Hematopoietic multipotent progenitor cell treated with erythropoietin and hydrocortisone succinate and interleukin-3 and kit ligand, for 17 days (in vitro differentiated cells): Measurements from ENCODE around the gene RTL10.

Experiments
- DNase-seq: peaks from one replicate; pipeline ENCODE4 v3.0.0-alpha.2; 2015; ENCODE audit warnings: low spot score

Gene RTL10

GRCh38 chr22:19876314-19876940 lies 21.8 kb upstream of the RTL10 start:
- no peak for DNase-seq

GRCh38 chr22:19875531-19876313 lies 21.0 kb upstream of the RTL10 start:
- DNase-seq, result no peak

GRCh38 chr22:19875061-19875530 lies 20.4 kb upstream of the RTL10 start:
- no peak for DNase-seq

GRCh38 chr22:19874307-19875060 lies 19.8 kb upstream of the RTL10 start:
- DNase-seq, result no peak

GRCh38 chr22:19873960-19874306 lies 19.3 kb upstream of the RTL10 start:
- no peak for DNase-seq

- DNase-seq, result no peak
These were observed 18.7 kb upstream of the RTL10 start for GRCh38 chr22:19873138-19873959.

- no peak for DNase-seq
These were observed 18.1 kb upstream of the RTL10 start for GRCh38 chr22:19872779-19873137.

GRCh38 chr22:19871845-19872778 lies 17.4 kb upstream of the RTL10 start:
- no peak for DNase-seq

GRCh38 chr22:19871023-19871844 lies 16.6 kb upstream of the RTL10 start:
- no peak for DNase-seq

- no peak for DNase-seq
These were observed 15.7 kb upstream of the RTL10 start for GRCh38 chr22:19870153-19871022.

- no peak for DNase-seq
These were observed 15.0 kb upstream of the RTL10 start for GRCh38 chr22:19869497-19870152.

- no peak for DNase-seq
These were observed 14.2 kb upstream of the RTL10 start for GRCh38 chr22:19868773-19869471.

- DNase-seq, result no peak
These were observed 13.7 kb upstream of the RTL10 start for GRCh38 chr22:19868333-19868732.

- no peak for DNase-seq
These were observed 12.9 kb upstream of the RTL10 start for GRCh38 chr22:19867617-19868016.

GRCh38 chr22:19866665-19867009 lies 12.0 kb upstream of the RTL10 start:
- DNase-seq, result no peak

- no peak for DNase-seq
These were observed 10.6 kb upstream of the RTL10 start for GRCh38 chr22:19865141-19865829.

- DNase-seq, result no peak
These were observed 9.9 kb upstream of the RTL10 start for GRCh38 chr22:19864538-19865106.
